Hepatocyte (in vitro differentiated cells): ENCODE results near the gene CTR9.

ENCODE experiments used
- CTCF ChIP-seq: fragments of 200-600 bp; sonication (generic); IDR thresholded peaks from 2 replicates; pipeline ENCODE4 v1.5.1; 2016; ENCODE audit warnings: antibody characterized with exemption, mild to moderate bottlenecking; ENCODE audit not compliant: poor library complexity
- EZH2 ChIP-seq: fragments of 200-600 bp; sonication (generic); IDR thresholded peaks from 2 replicates; pipeline ENCODE4 v1.6.1; 2016; ENCODE audit warnings: antibody characterized with exemption, mild to moderate bottlenecking, borderline replicate concordance
- EZH2phosphoT487 ChIP-seq: fragments of 200-600 bp; sonication (generic); IDR thresholded peaks from one replicate; pipeline ENCODE4 v1.6.1; 2018; ENCODE audit warnings: antibody characterized with exemption, mild to moderate bottlenecking, low read depth, moderate library complexity; ENCODE audit not compliant: unreplicated experiment, severe bottlenecking

- TF ChIP-seq CTCF, result no peak
- no peak for TF ChIP-seq EZH2phosphoT487
- no peak for TF ChIP-seq EZH2
These were observed 56.6 kb downstream of the CTR9 start for GRCh38 chr11:10807493-10808234.
